Measurements from ENCODE around the gene ARHGEF12. TPM values are rescaled to one million over a fixed set of nuclear protein-coding genes. Genes with fewer than 3 reads are reported as not detected.

Gene ARHGEF12
- polyA plus RNA-seq, 3 donors, result 0.25 to 0.87 (median 0.27) TPM

DNA sequence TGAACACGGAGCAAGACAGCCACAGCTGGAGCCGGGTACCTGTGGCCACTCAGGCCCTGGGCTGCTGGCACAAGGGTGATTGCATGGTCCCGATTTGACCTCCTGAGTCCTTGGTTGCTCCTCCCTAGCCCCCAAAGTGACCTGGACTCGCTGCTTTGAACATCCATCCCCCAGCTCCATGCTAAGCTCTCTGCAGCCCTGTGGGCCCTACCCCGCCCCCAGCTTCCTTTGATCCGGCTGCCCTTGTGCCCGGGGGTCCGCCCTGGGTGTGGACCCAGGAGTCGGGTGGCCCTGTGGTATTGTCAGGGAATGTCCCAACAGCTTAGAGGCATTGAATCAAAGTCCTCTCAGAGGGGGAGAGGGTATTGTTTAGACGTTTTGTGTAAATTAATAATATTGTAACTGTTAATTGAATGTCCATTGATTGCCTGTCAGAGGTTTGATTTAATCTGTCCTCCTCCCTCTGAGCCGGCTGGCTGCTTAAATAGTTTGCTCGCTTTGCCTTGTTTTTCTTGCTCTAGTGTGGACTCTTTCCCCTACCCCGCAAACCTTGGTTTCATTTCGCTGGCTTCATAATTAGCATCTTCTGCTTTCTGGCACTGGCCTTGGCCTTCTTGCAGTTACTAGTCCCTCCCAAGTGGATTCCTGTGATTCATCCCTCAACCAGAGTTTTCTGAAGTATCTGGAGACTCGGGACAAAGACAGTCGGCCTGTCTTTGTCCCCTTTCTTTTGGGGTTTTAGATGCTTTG lies 196.0 kb downstream of the ARHGEF12 start:
- DNase-seq, result no peak
- Histone ChIP-seq H2AFZ (ENCODE audit: insufficient read depth, low read depth, low read length, poor library complexity, severe bottlenecking) (no peak overlapping the region), H3K9me3 (replicated peaks in 1 of 2; ENCODE audit: control insufficient read depth in 1 of 2, insufficient read depth in 1 of 2, low read length in 2 of 2) (no peaks in the 10 kb centered on the region), H3K27me3 (ENCODE audit: control insufficient read depth in 2 of 2, insufficient read depth in 2 of 2, low read length in 2 of 2) (no peaks in the 10 kb centered on the region), H3K4me3 (replicated peaks in 1 of 3; ENCODE audit: low read depth in 2 of 3, low read length in 3 of 3) (no peak overlapping the region), H3K36me3 (replicated peaks in 1 of 2; ENCODE audit: control insufficient read depth in 1 of 2, insufficient read depth in 2 of 2, low read length in 2 of 2) (no peaks in the 10 kb centered on the region), H3K79me2 (ENCODE audit: insufficient read depth, low read length) (no peaks in the 10 kb centered on the region), H3K27ac (ENCODE audit: low read depth in 1 of 2, low read length in 2 of 2) (no peak overlapping the region), H3K9ac (ENCODE audit: insufficient read depth, low read length, poor library complexity, severe bottlenecking) (no peak overlapping the region), H3K4me2 (replicated peaks; ENCODE audit: extremely low read depth, low read length, poor library complexity, severe bottlenecking) (no peak overlapping the region), H3K4me1 (ENCODE audit: control insufficient read depth in 1 of 2, insufficient read depth in 2 of 2, low read length in 2 of 2) (no peaks in the 10 kb centered on the region), H4K20me1 (ENCODE audit: insufficient read depth, low read length) (no peaks in the 10 kb centered on the region)
- Mint-ChIP-seq H3K36me3 (no peaks in the 10 kb centered on the region), H3K4me3 (no peak overlapping the region), H3K9me3 (peaks cover 0 to 2% (median 0%) of the 10 kb centered on the region in 7 donors), H3K27ac (no peak overlapping the region), H3K4me1 (no peaks in the 10 kb centered on the region), H3K27me3 (ENCODE audit: low read depth in 3 of 3) (peaks cover 8 to 23% (median 10%) of the 10 kb centered on the region in 3 donors)
- TF ChIP-seq, protein P1, sequence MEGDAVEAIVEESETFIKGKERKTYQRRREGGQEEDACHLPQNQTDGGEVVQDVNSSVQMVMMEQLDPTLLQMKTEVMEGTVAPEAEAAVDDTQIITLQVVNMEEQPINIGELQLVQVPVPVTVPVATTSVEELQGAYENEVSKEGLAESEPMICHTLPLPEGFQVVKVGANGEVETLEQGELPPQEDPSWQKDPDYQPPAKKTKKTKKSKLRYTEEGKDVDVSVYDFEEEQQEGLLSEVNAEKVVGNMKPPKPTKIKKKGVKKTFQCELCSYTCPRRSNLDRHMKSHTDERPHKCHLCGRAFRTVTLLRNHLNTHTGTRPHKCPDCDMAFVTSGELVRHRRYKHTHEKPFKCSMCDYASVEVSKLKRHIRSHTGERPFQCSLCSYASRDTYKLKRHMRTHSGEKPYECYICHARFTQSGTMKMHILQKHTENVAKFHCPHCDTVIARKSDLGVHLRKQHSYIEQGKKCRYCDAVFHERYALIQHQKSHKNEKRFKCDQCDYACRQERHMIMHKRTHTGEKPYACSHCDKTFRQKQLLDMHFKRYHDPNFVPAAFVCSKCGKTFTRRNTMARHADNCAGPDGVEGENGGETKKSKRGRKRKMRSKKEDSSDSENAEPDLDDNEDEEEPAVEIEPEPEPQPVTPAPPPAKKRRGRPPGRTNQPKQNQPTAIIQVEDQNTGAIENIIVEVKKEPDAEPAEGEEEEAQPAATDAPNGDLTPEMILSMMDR (IDR thresholded peaks at IDR 0.05), result no peak
- intact Hi-C loops (cut with micrococcal nuclease), result no loop called here
- WGBS (ENCODE audit: insufficient coverage), result 80% methylated on average over 11 of the region's 16 CpGs

DNA sequence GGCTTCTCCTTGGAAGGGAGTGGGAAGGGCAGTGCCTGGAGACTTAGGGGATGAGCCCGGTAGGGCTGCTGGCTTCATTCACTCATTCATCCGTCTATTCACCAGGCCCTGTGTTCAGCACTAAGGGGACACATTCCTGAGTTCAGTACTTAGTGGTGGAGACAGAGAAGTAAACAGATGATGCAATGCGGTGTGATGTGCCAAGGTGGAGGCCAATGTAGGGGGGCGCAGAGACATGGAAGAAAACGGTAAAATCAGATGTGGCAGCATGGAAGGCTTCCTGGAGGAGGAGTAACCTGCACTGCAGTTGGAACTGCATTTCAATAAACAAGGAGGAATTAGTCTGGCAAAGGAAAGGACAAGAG lies 196.6 kb downstream of the ARHGEF12 start:
- no peak overlapping the region for H3K27ac ChIP-seq (ENCODE audit: low read depth in 1 of 2, low read length in 2 of 2)
- no peak overlapping the region for H3K4me2 ChIP-seq (replicated peaks; ENCODE audit: extremely low read depth, low read length, poor library complexity, severe bottlenecking)
- peaks cover 0 to 2% (median 0%) of the 10 kb centered on the region in 7 donors for H3K9me3 Mint-ChIP-seq
- H3K4me1 ChIP-seq (ENCODE audit: control insufficient read depth in 1 of 2, insufficient read depth in 2 of 2, low read length in 2 of 2), result no peaks in the 10 kb centered on the region
- peaks cover 8 to 23% (median 10%) of the 10 kb centered on the region in 3 donors for H3K27me3 Mint-ChIP-seq (ENCODE audit: low read depth in 3 of 3)
- 80% methylated on average over 3 of the region's 5 CpGs for WGBS (ENCODE audit: insufficient coverage)
- H3K4me3 ChIP-seq (replicated peaks in 1 of 3; ENCODE audit: low read depth in 2 of 3, low read length in 3 of 3), result no peak overlapping the region
- TF ChIP-seq, protein P1 (IDR thresholded peaks at IDR 0.05), result no peak
- intact Hi-C loops (cut with micrococcal nuclease), result no loop called here
- no peak overlapping the region for H3K27ac Mint-ChIP-seq
- H2AFZ ChIP-seq (ENCODE audit: insufficient read depth, low read depth, low read length, poor library complexity, severe bottlenecking), result no peak overlapping the region
- no peak overlapping the region for H3K9ac ChIP-seq (ENCODE audit: insufficient read depth, low read length, poor library complexity, severe bottlenecking)
- H4K20me1 ChIP-seq (ENCODE audit: insufficient read depth, low read length), result no peaks in the 10 kb centered on the region
- DNase-seq, result no peak
- H3K79me2 ChIP-seq (ENCODE audit: insufficient read depth, low read length), result no peaks in the 10 kb centered on the region
- no peaks in the 10 kb centered on the region for H3K36me3 Mint-ChIP-seq
- no peak overlapping the region for H3K4me3 Mint-ChIP-seq
- no peaks in the 10 kb centered on the region for H3K4me1 Mint-ChIP-seq
- H3K27me3 ChIP-seq (ENCODE audit: control insufficient read depth in 2 of 2, insufficient read depth in 2 of 2, low read length in 2 of 2), result no peaks in the 10 kb centered on the region
- no peaks in the 10 kb centered on the region for H3K36me3 ChIP-seq (replicated peaks in 1 of 2; ENCODE audit: control insufficient read depth in 1 of 2, insufficient read depth in 2 of 2, low read length in 2 of 2)
- no peaks in the 10 kb centered on the region for H3K9me3 ChIP-seq (replicated peaks in 1 of 2; ENCODE audit: control insufficient read depth in 1 of 2, insufficient read depth in 1 of 2, low read length in 2 of 2)
